Neural cell (in vitro differentiated cells): ENCODE data around the gene IL18R1. TPM values are rescaled to one million over a fixed set of nuclear protein-coding genes. Genes with fewer than 3 reads are reported as not detected.

Experiments
- H2AFZ ChIP-seq: fragments of 200-600, 300-800 bp; sonication (generic), shearing (Covaris generic); 2 replicates; pipeline ENCODE4 v1.6.0; 2014; ENCODE audit warnings: low read depth, mild to moderate bottlenecking, antibody characterized with exemption, low read length, moderate library complexity
- H3F3A ChIP-seq: fragments of 200-600 bp; shearing (Covaris generic); 2 replicates; pipeline ENCODE4 v1.6.1; 2016; ENCODE audit warnings: mild to moderate bottlenecking, moderate library complexity, mixed read lengths, antibody characterized with exemption, low read length; ENCODE audit not compliant: insufficient read depth, poor library complexity, severe bottlenecking
- H3K27ac ChIP-seq: fragments of 200-600, 300-800 bp; sonication (generic), shearing (Covaris generic); 2 replicates; pipeline ENCODE4 v1.5.1; 2014; ENCODE audit warnings: mild to moderate bottlenecking, low read length, moderate library complexity
- H3K27me3 ChIP-seq: fragments of 300-800, 200-600 bp; sonication (generic), shearing (Covaris generic); 2 replicates; pipeline ENCODE4 v1.6.0; 2014; ENCODE audit warnings: mild to moderate bottlenecking, low read depth, low read length, moderate library complexity; ENCODE audit not compliant: insufficient read depth
- H3K36me3 ChIP-seq: fragments of 300-800, 200-600 bp; sonication (generic), shearing (Covaris generic); 2 replicates; pipeline ENCODE4 v1.5.1; 2014; ENCODE audit warnings: mild to moderate bottlenecking, antibody characterized with exemption, low read length, moderate library complexity; ENCODE audit not compliant: insufficient read depth
- H3K4me2 ChIP-seq: fragments of 300-800, 200-600 bp; sonication (generic), shearing (Covaris generic); 2 replicates; pipeline ENCODE4 v1.6.0; 2014; ENCODE audit warnings: mild to moderate bottlenecking, low read length
- H3K4me3 ChIP-seq: fragments of 300-800, 200-600 bp; sonication (generic), shearing (Covaris generic); 2 replicates; pipeline ENCODE4 v1.5.1; 2014; ENCODE audit warnings: mild to moderate bottlenecking, low read length, moderate library complexity
- H3K79me2 ChIP-seq: fragments of 200-600 bp; shearing (Covaris generic); replicated peaks from 2 replicates; pipeline ENCODE4 v1.6.0; 2014; ENCODE audit warnings: mild to moderate bottlenecking, low read length, moderate library complexity; ENCODE audit not compliant: insufficient read depth
- H3K9ac ChIP-seq: fragments of 300-800, 200-600 bp; sonication (generic), shearing (Covaris generic); 2 replicates; pipeline ENCODE4 v1.6.1; 2016; ENCODE audit warnings: mild to moderate bottlenecking, low read length, mixed read lengths
- H3K9me2 ChIP-seq: fragments of 200-600 bp; shearing (Covaris generic); 2 replicates; pipeline ENCODE4 v1.6.1; 2016; ENCODE audit warnings: mild to moderate bottlenecking, low read length, mixed read lengths; ENCODE audit not compliant: insufficient read depth
- H3K9me3 ChIP-seq: fragments of 200-600, 300-800 bp; sonication (generic), shearing (Covaris generic); 2 replicates; pipeline ENCODE4 v1.6.1; 2016; ENCODE audit warnings: mild to moderate bottlenecking, mixed run types, low read length, moderate library complexity, mixed read lengths
- H4K20me1 ChIP-seq: fragments of 200-600 bp; shearing (Covaris generic); 2 replicates; pipeline ENCODE4 v1.6.1; 2016; ENCODE audit warnings: mild to moderate bottlenecking, mixed run types; ENCODE audit not compliant: insufficient read depth
- CTCF ChIP-seq: fragments of 450-650 bp; IDR thresholded peaks from 2 replicates; pipeline ENCODE4 v1.5.1; 2014; ENCODE audit warnings: antibody characterized with exemption, mild to moderate bottlenecking, moderate library complexity; ENCODE audit not compliant: poor library complexity, severe bottlenecking
- EP300 ChIP-seq: fragments of 450-650 bp; conservative IDR thresholded peaks from 2 replicates; pipeline ENCODE4 v1.6.1; 2014; ENCODE audit warnings: antibody characterized with exemption, mild to moderate bottlenecking, moderate library complexity; ENCODE audit not compliant: poor library complexity, severe bottlenecking
- EZH2 ChIP-seq: fragments of 200-600, 300-800 bp; shearing (Covaris generic), sonication (generic); IDR thresholded peaks from 2 replicates; pipeline ENCODE4 v1.6.1; 2014; ENCODE audit warnings: antibody characterized with exemption, low read length, borderline replicate concordance, mild to moderate bottlenecking; ENCODE audit not compliant: insufficient read depth, poor library complexity, severe bottlenecking
- MXI1 ChIP-seq: fragments of 450-650 bp; conservative IDR thresholded peaks from 2 replicates; pipeline ENCODE4 v1.6.1; 2014; ENCODE audit warnings: antibody characterized with exemption, mild to moderate bottlenecking; ENCODE audit not compliant: poor library complexity, severe bottlenecking
- POLR2AphosphoS5 ChIP-seq: IDR thresholded peaks from 2 replicates; pipeline ENCODE4 v1.6.1; 2012
- RAD21 ChIP-seq: fragments of 450-650 bp; conservative IDR thresholded peaks from 2 replicates; pipeline ENCODE4 v1.6.1; 2014; ENCODE audit warnings: antibody characterized with exemption, mild to moderate bottlenecking, moderate library complexity
- REST ChIP-seq: IDR thresholded peaks from 2 replicates; pipeline ENCODE4 v1.6.1; 2012; ENCODE audit warnings: borderline replicate concordance
- SMC3 ChIP-seq: fragments of 450-650 bp; conservative IDR thresholded peaks from 2 replicates; pipeline ENCODE4 v1.6.1; 2014; ENCODE audit warnings: antibody characterized with exemption, mild to moderate bottlenecking, moderate library complexity; ENCODE audit not compliant: poor library complexity
- TAF1 ChIP-seq: IDR thresholded peaks from 2 replicates; pipeline ENCODE4 v1.6.1; 2012; ENCODE audit warnings: low read depth
- polyA plus RNA-seq: library from polyadenylated mRNA; depleted of rRNA; stranded (reverse); fragments of >200 nt; gene quantifications from 2 replicates; pipeline ENCODE4 v1.2.3, GENCODE V29; 2014

The IL18R1 gene
- polyA plus RNA-seq, 1 donor from 2014 or later = 0.09 TPM

GRCh38 chr2:102317715-102318114, 37.9 kb upstream of the IL18R1 start (continued):
- TF ChIP-seq CTCF = no peak

- Histone ChIP-seq H3K27ac (no peak overlapping the region), H3K36me3 (no peaks in the 10 kb centered on the region), H3K27me3 (no peaks in the 10 kb centered on the region), H3K9me3 (no peaks in the 10 kb centered on the region), H4K20me1 (no peaks in the 10 kb centered on the region), H3F3A (no peaks in the 10 kb centered on the region), H3K4me2 (no peak overlapping the region), H3K79me2 (no peaks in the 10 kb centered on the region), H3K9ac (no peak overlapping the region), H3K9me2 (no peaks in the 10 kb centered on the region), H2AFZ (no peak overlapping the region), H3K4me3 (no peak overlapping the region)
- TF ChIP-seq REST = no peak
- no peak for TF ChIP-seq EP300
- TF ChIP-seq MXI1 = no peak
- TF ChIP-seq POLR2AphosphoS5 = no peak
- no peak for TF ChIP-seq SMC3
- no peak for TF ChIP-seq CTCF
These were observed 37.2 kb upstream of the IL18R1 start for GRCh38 chr2:102318437-102318836.

GRCh38 chr2:102321941-102322719, 33.5 kb upstream of the IL18R1 start:
- no peak overlapping the region for H3K4me2 ChIP-seq
- H4K20me1 ChIP-seq = no peaks in the 10 kb centered on the region
- H3K9me2 ChIP-seq = no peaks in the 10 kb centered on the region
- no peak overlapping the region for H3K4me3 ChIP-seq
- no peak overlapping the region for H2AFZ ChIP-seq
- H3K79me2 ChIP-seq = no peaks in the 10 kb centered on the region
- no peaks in the 10 kb centered on the region for H3F3A ChIP-seq
- H3K36me3 ChIP-seq = no peaks in the 10 kb centered on the region
- no peak for TF ChIP-seq MXI1
- TF ChIP-seq TAF1 = no peak
- TF ChIP-seq RAD21 = no peak
- no peak for TF ChIP-seq EP300
- no peak for TF ChIP-seq CTCF
- no peak for TF ChIP-seq REST
- no peak for TF ChIP-seq EZH2
- TF ChIP-seq SMC3 = no peak
- no peak for TF ChIP-seq POLR2AphosphoS5
- H3K27ac ChIP-seq = no peak overlapping the region
- H3K9ac ChIP-seq = no peak overlapping the region
- H3K9me3 ChIP-seq = no peaks in the 10 kb centered on the region
- H3K27me3 ChIP-seq = no peaks in the 10 kb centered on the region
